Measurements from ENCODE around the gene TASP1.

- TF ChIP-seq CTCF (IDR thresholded peaks at IDR 0.05), result no peak
- TF ChIP-seq POLR2A (IDR thresholded peaks at IDR 0.05), result no peak
Observed at GRCh38 chr20:13492001-13492481, 146.7 kb downstream of the TASP1 start.

Data from Peyer's patch (tissue), 4 donors.